ENCODE data around the gene ZBTB8OS. TPM values are rescaled to one million over a fixed set of nuclear protein-coding genes. Genes with fewer than 3 reads are reported as not detected.

Gene ZBTB8OS
- total RNA-seq, 4 donors from 2014 or later: 17.7 to 31.0 (median 28.1) TPM

DNA sequence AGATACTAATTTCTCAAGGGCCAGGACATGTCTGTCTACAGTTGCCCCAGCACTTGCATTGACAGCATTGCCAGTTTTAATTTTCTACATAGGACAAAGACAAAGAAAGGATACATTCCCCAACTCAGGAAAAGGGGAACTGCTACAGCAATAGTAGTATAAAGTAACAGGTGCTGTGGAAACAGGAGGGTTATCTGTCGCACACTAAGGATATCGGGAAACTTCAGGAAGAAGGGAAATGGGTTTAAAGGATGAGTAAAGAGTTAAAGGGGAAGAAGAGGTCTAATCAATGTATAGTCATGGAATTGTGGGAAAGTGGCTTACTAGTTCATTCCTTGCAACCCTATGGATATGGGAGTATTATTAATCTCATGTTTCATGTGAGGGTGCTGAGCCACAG lies 36.0 kb upstream of the ZBTB8OS start:
- H3K36me3 ChIP-seq: peaks cover 0 to 56% of the 10 kb centered on the region in 2 donors
- H3K27me3 ChIP-seq: no peaks in the 10 kb centered on the region
- H3K27ac ChIP-seq: peak overlapping the region; percentile 16 to 81 (median 71)
- H3K4me1 ChIP-seq: peaks cover 11 to 98% (median 26%) of the 10 kb centered on the region in 3 donors
- 94 to 100% methylated on average over 2 of the region's 2 CpGs for WGBS, 2 donors (ENCODE audit: low coverage in 1 of 2)
- TF ChIP-seq POLR2AphosphoS5 (IDR thresholded peaks at IDR 0.05) (no peak), EP300 (IDR thresholded peaks at IDR 0.05) (no peak), POLR2A (IDR thresholded peaks at IDR 0.05) (no peak)
- TF ChIP-seq, protein P1, sequence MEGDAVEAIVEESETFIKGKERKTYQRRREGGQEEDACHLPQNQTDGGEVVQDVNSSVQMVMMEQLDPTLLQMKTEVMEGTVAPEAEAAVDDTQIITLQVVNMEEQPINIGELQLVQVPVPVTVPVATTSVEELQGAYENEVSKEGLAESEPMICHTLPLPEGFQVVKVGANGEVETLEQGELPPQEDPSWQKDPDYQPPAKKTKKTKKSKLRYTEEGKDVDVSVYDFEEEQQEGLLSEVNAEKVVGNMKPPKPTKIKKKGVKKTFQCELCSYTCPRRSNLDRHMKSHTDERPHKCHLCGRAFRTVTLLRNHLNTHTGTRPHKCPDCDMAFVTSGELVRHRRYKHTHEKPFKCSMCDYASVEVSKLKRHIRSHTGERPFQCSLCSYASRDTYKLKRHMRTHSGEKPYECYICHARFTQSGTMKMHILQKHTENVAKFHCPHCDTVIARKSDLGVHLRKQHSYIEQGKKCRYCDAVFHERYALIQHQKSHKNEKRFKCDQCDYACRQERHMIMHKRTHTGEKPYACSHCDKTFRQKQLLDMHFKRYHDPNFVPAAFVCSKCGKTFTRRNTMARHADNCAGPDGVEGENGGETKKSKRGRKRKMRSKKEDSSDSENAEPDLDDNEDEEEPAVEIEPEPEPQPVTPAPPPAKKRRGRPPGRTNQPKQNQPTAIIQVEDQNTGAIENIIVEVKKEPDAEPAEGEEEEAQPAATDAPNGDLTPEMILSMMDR (IDR thresholded peaks at IDR 0.05): no peak
- no peaks in the 10 kb centered on the region for H3K9me3 ChIP-seq
- H3K4me3 ChIP-seq: no peak overlapping the region
- no peak for ATAC-seq

DNA sequence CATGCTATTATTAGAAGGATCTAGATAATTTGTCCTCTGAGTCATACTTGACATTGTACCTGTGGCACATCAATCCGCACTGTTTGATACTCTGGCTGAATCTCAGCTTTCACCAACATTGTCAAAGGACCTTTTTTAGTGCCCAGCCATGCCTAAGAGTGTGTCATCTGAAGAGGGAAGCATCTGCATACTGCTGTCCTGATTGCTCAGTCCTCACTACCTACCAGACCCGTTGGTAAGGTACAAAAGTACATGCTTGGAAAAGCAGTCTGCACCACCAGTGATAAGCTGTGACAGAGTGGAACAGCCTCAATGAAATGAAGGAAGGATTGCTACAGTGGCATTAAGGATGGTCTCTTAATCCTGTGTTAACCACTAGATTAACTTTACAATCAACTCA lies 35.1 kb upstream of the ZBTB8OS start:
- TF ChIP-seq EP300 (IDR thresholded peaks at IDR 0.05) (no peak), POLR2AphosphoS5 (IDR thresholded peaks at IDR 0.05) (no peak), POLR2A (IDR thresholded peaks at IDR 0.05) (no peak)
- TF ChIP-seq, protein P1 (IDR thresholded peaks at IDR 0.05): no peak
- Histone ChIP-seq H3K4me1 (peaks cover 11 to 98% (median 35%) of the 10 kb centered on the region in 3 donors), H3K4me3 (no peak overlapping the region), H3K9me3 (no peaks in the 10 kb centered on the region), H3K27ac (peak overlapping the region; percentile 49 to 81 (median 71)), H3K36me3 (peaks cover 0 to 56% of the 10 kb centered on the region in 2 donors), H3K27me3 (no peaks in the 10 kb centered on the region)
- ATAC-seq: no peak
- WGBS, 2 donors (ENCODE audit: low coverage in 1 of 2): 49 to 72% methylated on average over 2 of the region's 2 CpGs

DNA sequence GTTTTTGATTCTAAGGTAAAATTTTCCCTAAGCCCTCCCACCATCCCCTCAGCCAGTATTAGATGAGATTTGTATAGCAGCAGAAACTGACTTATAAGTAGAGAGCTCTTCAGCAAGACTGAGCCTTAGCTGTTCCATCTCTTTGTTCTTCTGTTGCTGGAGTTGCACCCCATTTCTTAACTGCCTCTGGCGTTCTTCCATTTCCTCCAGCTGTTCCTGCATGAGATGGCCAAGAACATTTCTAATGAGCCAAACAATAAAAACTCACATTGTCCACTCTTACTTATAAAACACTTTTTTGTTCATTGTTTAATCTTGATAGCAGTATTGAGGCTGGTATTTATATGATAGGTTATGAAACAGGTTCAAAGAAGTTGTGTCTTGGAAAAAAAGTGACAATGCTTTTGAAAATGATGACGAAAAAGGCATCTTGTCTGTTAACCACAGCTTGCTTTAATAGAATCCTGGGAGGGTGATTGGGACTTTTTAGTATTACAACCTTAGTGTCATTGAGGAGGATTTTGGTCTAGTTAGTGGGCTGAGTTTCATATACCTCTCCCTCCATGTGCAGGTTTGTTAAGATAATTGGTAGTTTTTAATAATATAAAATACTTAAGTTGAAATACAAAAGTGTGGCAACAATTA lies 33.9 kb upstream of the ZBTB8OS start:
- peak; percentile 46 for ATAC-seq
- Histone ChIP-seq H3K27ac (peak overlapping the region; percentile 49 to 81 (median 71)), H3K4me3 (no peak overlapping the region), H3K9me3 (no peaks in the 10 kb centered on the region), H3K36me3 (peaks cover 0 to 63% of the 10 kb centered on the region in 2 donors), H3K27me3 (no peaks in the 10 kb centered on the region), H3K4me1 (peaks cover 11 to 95% (median 36%) of the 10 kb centered on the region in 3 donors)
- WGBS, 2 donors (ENCODE audit: low coverage in 1 of 2): 10 to 18% methylated on average over 2 of the region's 2 CpGs
- no peak for TF ChIP-seq EP300 (IDR thresholded peaks at IDR 0.05)
- TF ChIP-seq POLR2AphosphoS5 (IDR thresholded peaks at IDR 0.05): peak; percentile 52

DNA sequence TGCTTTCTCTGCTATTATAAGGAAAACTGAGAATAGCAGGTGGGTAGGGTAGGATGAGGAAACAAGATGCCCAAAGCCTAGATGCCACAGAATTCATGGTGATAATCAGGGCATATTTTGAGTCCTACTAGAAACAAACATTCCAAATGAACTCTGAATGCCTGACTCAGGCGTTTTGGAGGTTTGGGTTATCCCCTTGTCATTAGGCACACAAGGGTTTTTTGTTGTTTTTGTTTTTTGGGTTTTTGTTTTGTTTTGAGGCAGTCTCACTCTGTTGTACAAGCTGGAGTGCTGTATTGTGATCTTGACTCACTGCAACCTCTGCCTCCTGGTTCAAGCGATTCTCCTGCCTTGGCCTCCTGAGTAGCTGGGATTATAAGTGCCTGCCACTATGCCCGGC lies 33.0 kb upstream of the ZBTB8OS start:
- ATAC-seq: no peak
- Histone ChIP-seq H3K4me1 (peaks cover 11 to 92% (median 36%) of the 10 kb centered on the region in 3 donors), H3K4me3 (no peak overlapping the region), H3K27ac (peak overlapping the region; percentile 49 to 81 (median 71)), H3K36me3 (peaks cover 0 to 69% of the 10 kb centered on the region in 2 donors), H3K27me3 (no peaks in the 10 kb centered on the region), H3K9me3 (no peaks in the 10 kb centered on the region)
- 74 to 76% methylated on average over 3 of the region's 3 CpGs for WGBS, 2 donors (ENCODE audit: low coverage in 1 of 2)
- TF ChIP-seq POLR2A (IDR thresholded peaks at IDR 0.05): no peak
- TF ChIP-seq POLR2AphosphoS5 (IDR thresholded peaks at IDR 0.05): no peak
- TF ChIP-seq, protein P1 (IDR thresholded peaks at IDR 0.05): no peak
- TF ChIP-seq EP300 (IDR thresholded peaks at IDR 0.05): no peak

DNA sequence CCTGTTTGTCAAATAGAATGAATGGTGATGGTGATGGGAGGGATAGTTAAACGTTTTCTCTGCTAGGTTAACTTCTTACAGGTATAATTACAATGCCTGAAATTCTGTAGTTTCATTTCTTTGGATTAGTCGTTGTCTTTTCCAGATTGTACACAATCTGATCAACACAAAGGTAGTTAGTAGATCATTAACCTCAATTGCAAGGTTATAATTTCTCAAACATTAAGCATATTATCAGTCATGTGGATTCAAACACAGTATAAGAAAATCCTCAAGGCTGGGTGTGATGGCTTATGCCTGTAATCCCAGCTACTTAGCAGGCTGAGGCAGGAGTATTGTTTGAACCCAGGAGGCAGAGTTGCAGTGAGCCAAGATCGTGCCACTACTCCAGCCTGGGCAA lies 31.6 kb upstream of the ZBTB8OS start:
- peaks cover 0 to 74% of the 10 kb centered on the region in 2 donors for H3K36me3 ChIP-seq
- H3K4me3 ChIP-seq: no peak overlapping the region
- TF ChIP-seq, protein P1 (IDR thresholded peaks at IDR 0.05): no peak
- no peak for TF ChIP-seq POLR2A (IDR thresholded peaks at IDR 0.05)
- TF ChIP-seq EP300 (IDR thresholded peaks at IDR 0.05): no peak
- no peak for TF ChIP-seq POLR2AphosphoS5 (IDR thresholded peaks at IDR 0.05)
- H3K9me3 ChIP-seq: no peaks in the 10 kb centered on the region
- WGBS, 2 donors (ENCODE audit: low coverage in 1 of 2): 45 to 57% methylated on average over 2 to 3 of the region's 3 CpGs
- peaks cover 11 to 78% (median 36%) of the 10 kb centered on the region in 3 donors for H3K4me1 ChIP-seq
- no peaks in the 10 kb centered on the region for H3K27me3 ChIP-seq
- H3K27ac ChIP-seq: peak overlapping the region; percentile 43 to 81 (median 60)
- ATAC-seq: no peak
